Epithelial cell of esophagus (primary cell): ENCODE measurements around the gene SLC5A4.

Experiments
- DNase-seq: peaks from one replicate; pipeline ENCODE4 v3.0.0; 2010; ENCODE audit warnings: low read depth
- H3K4me3 ChIP-seq: 2 replicates; pipeline ENCODE4 v1.5.1; 2011; ENCODE audit warnings: mild to moderate bottlenecking, low read length, control low read depth
- TF ChIP-seq, protein P1 (sequence below): IDR thresholded peaks from 2 replicates; pipeline ENCODE4 v1.5.1; 2011; ENCODE audit warnings: low read depth, mild to moderate bottlenecking, low read length, control low read depth, inconsistent platforms; ENCODE audit not compliant: insufficient read depth; ENCODE audit errors: missing control alignments

The SLC5A4 gene

DNA sequence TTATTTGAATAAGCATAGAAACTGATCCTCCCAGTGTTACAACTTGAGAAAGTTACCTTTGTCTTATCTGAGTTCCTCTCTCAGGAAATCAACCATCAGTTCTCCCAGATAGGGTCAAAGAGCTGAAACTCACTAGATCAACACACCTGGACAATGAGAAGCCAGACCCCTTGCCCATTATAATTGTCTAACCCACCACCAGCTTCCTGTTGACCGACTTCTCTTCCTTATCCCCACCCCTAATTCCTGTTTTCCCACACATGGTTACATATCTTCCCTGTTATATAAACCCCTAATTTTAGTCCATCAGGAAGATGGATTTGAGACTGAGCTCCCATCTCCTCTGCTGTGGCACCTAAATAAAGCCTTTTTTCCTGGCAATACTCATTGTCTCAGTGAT lies 6.9 kb downstream of the SLC5A4 start:
- H3K4me3 ChIP-seq, result no peak overlapping the region
- DNase-seq, result no peak
- TF ChIP-seq, protein P1, sequence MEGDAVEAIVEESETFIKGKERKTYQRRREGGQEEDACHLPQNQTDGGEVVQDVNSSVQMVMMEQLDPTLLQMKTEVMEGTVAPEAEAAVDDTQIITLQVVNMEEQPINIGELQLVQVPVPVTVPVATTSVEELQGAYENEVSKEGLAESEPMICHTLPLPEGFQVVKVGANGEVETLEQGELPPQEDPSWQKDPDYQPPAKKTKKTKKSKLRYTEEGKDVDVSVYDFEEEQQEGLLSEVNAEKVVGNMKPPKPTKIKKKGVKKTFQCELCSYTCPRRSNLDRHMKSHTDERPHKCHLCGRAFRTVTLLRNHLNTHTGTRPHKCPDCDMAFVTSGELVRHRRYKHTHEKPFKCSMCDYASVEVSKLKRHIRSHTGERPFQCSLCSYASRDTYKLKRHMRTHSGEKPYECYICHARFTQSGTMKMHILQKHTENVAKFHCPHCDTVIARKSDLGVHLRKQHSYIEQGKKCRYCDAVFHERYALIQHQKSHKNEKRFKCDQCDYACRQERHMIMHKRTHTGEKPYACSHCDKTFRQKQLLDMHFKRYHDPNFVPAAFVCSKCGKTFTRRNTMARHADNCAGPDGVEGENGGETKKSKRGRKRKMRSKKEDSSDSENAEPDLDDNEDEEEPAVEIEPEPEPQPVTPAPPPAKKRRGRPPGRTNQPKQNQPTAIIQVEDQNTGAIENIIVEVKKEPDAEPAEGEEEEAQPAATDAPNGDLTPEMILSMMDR, result no peak

DNA sequence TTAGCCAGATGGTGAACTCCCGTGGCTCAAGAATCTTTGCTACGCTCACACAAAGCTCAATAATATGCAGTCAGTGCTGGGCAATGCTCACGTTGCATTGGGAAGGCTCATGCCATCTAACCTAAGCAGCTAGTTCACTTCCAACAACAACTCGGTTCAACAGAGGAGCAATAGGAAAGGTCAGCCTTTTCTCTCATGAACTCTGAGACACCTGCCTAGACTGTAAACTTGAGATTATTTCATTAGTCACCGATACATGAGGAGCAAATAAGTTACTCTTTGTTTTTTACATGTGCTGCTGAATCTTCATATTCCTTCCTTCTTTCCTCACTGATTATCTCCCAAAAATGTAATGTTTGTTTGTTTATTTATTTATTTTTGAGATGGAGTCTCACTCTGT lies 9.0 kb downstream of the SLC5A4 start:
- no peak overlapping the region for H3K4me3 ChIP-seq
- TF ChIP-seq, protein P1, result no peak
- no peak for DNase-seq

DNA sequence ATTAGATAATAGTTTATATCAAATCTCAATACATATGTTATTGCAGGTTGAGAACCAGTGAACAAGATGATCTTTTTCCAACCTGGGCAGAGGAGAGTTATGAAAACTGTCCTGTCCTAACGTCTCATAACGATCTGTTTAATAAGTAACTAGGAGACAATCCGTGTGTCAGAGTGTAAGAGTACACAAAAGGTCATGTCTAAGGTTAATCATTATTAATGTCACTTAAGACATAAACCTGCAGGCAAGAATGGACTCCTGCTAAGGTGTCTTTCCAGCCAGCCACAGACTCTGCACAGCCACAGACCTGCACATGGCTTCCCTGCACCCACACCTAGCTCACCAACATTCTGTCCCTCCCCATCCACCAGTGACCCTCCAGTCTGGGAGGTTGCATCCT lies 10.1 kb downstream of the SLC5A4 start:
- no peak overlapping the region for H3K4me3 ChIP-seq
- TF ChIP-seq, protein P1, result no peak
- DNase-seq, result no peak

DNA sequence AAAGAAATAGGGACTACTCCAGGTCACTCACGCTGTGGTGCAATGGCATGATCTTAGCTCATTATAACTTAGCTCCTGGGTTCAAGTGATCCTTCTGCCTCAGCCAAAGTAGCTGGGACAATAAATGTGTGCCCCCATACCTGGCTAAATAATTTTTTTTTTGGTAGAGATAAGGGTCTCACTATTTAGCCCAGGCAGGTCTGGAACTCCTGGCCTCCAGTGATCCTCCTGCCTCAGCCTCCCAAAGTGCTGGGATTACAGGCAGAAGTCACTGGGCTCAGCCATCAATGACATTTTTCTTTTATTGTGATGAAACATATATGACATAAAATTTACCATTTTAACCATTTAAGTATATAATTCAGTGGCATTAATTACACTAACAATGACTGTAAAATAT lies 10.6 kb downstream of the SLC5A4 start:
- no peak overlapping the region for H3K4me3 ChIP-seq
- no peak for DNase-seq
- TF ChIP-seq, protein P1, result no peak

DNA sequence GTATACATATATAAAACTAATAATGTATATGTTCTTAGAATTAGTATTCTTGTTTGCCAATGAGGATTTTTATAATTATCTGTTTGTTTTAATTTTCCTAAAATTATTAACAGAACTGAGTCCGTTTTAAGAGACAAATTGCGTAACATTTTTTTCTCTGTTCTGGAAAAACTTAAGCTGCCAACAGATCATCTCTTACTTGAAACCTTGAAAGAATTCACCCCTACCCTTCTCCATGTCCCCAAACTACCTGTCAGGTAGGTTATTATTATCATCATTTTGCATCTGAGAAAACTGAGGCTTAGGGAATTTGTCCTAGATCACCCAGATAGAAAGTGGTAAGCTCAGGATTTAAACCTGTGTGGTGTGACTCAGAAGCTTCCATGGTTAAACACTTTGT lies 14.7 kb downstream of the SLC5A4 start:
- TF ChIP-seq, protein P1, result no peak
- H3K4me3 ChIP-seq, result no peak overlapping the region
- no peak for DNase-seq

DNA sequence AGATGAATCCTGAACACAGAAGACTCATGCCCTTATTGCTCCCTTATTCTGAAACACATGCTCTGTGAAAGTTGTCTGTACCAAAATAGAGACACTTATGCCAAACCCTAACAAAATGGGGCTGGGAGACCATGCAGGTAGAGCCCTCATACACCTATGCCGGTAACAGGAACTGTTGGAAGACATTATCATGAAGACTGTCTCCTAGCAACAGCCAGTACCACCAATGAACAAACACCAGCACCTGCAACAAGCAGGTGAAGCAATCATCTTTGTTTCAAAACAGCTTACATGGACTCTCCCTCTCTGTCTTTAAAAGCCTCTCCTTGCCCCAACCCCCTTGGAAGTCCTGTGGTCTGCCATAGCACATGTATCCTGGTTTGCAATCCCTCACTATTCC lies 17.2 kb downstream of the SLC5A4 start:
- DNase-seq, result no peak
- no peak overlapping the region for H3K4me3 ChIP-seq
- TF ChIP-seq, protein P1, result no peak

DNA sequence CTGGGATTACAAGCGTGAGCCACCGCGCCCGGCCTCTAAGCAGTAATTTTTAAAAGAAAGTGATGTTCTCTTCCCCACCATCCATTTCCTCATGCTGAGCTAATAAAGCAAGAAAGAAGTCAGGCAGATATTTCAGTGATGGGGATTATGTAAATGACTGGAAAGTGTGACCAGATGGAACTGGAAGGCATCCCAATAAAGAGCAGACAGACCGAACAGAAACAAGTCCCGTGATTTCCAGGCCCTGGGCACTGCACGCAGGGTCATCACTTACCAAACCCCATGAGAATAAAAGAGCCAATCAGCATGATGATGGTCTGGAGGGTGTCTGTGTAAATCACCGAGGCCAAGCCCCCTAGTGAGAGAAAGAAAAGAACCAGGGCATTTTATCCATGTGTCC lies 18.2 kb downstream of the SLC5A4 start:
- TF ChIP-seq, protein P1, result no peak
- no peak overlapping the region for H3K4me3 ChIP-seq
- DNase-seq, result no peak
